HCT116 (cell line): ENCODE data around the gene EGFL8. TPM values are rescaled to one million over a fixed set of nuclear protein-coding genes. Genes with fewer than 3 reads are reported as not detected.

ENCODE experiments used
- ATAC-seq: fragments of 200-7000 bp; cut with Tn5 transposase; 2 replicates; pipeline ENCODE4 v1.9.1; 2020; ENCODE audit warnings: mild to moderate bottlenecking, moderate library complexity
- BruUV-seq: library from RNA; stranded (reverse); fragments of 400-500 nt; replicated peaks from 2 replicates; lab custom pipeline; 2021; lab: Mats Ljungman, UMichigan
- CTCF ChIA-PET: fragments of 300-600 bp; sonication (Branson Sonifier 250); formaldehyde crosslinking; loops from one replicate; lab custom pipeline; 2021; ENCODE audit warnings: antibody characterized with exemption; lab: Charles Lee
- POLR2A ChIA-PET: fragments of 300-600, 350-600 bp; sonication (Branson Sonifier 250); formaldehyde crosslinking; loops from one replicate; lab custom pipeline; 2021; ENCODE audit warnings: antibody characterized with exemption; lab: Charles Lee
- RAD21 ChIA-PET, 2 experiments: fragments of 300-600 bp; sonication (Branson Sonifier 250); formaldehyde crosslinking; loops; one replicate each; lab custom pipeline; 2023; ENCODE audit warnings: low total read pairs in 2 of 2; ENCODE audit not compliant: uncharacterized antibody in 2 of 2, unreplicated experiment in 2 of 2, low non-redundant PET in 1 of 2; lab: Charles Lee
- DNase-seq: peaks from one replicate; pipeline ENCODE4 v3.0.0-alpha.2; 2010; ENCODE audit warnings: low read depth, low spot score
- H2AFZ ChIP-seq: fragments of 200-600 bp; shearing (Covaris generic), sonication (generic); 2 replicates; pipeline ENCODE4 v1.6.1; 2017; ENCODE audit warnings: low read depth, mixed run types, mixed read lengths, antibody characterized with exemption, low read length; ENCODE audit not compliant: poor library complexity, severe bottlenecking
- H3K27ac ChIP-seq: 2 replicates; pipeline ENCODE4 v1.5.1; 2012; ENCODE audit warnings: low read depth, low read length
- H3K27me3 ChIP-seq: fragments of 200-600 bp; sonication (generic); 2 replicates; pipeline ENCODE4 v1.6.1; 2016; ENCODE audit warnings: mixed run types, low read length, mixed read lengths; ENCODE audit not compliant: insufficient read depth
- H3K36me3 ChIP-seq, 2 experiments: fragments of 200-500 bp in 1 of 2; fragments of 200-600 bp in 1 of 2; sonication (Bioruptor generic) in 1 of 2; sonication (generic) in 1 of 2; 2 replicates each; pipeline versions ENCODE4 v1.5.1 to v1.6.1; 2014 to 2016; ENCODE audit warnings: low read length in 2 of 2, inconsistent platforms in 1 of 2, mixed read lengths in 1 of 2, mixed run types in 1 of 2; ENCODE audit not compliant: insufficient read depth in 2 of 2, control insufficient read depth in 1 of 2
- H3K4me1 ChIP-seq, 2 experiments: fragments of 200-600 bp in 1 of 2; sonication (generic) in 1 of 2; 2 replicates each; pipeline versions ENCODE4 v1.5.1 to v1.6.1; 2012 to 2017; ENCODE audit warnings: low read length in 2 of 2, inconsistent platforms in 1 of 2, mild to moderate bottlenecking in 1 of 2, mixed read lengths in 1 of 2, mixed run types in 1 of 2, moderate library complexity in 1 of 2; ENCODE audit not compliant: insufficient read depth in 2 of 2, control insufficient read depth in 1 of 2
- H3K4me2 ChIP-seq: fragments of 200-600 bp; sonication (generic); 2 replicates; pipeline ENCODE4 v1.6.1; 2017; ENCODE audit warnings: mixed run types, low read length, mixed read lengths
- H3K4me3 ChIP-seq, 2 experiments: fragments of 200-600 bp in 1 of 2; sonication (generic) in 1 of 2; replicated peaks in 1 of 2; 2 replicates each; pipeline ENCODE4 v1.5.1; 2011 to 2016; ENCODE audit warnings: low read length in 2 of 2, control low read depth in 1 of 2, low read depth in 1 of 2, mild to moderate bottlenecking in 1 of 2, mixed read lengths in 1 of 2, mixed run types in 1 of 2
- H3K79me2 ChIP-seq: fragments of 200-600 bp; sonication (generic); 2 replicates; pipeline ENCODE4 v1.6.1; 2017; ENCODE audit warnings: mild to moderate bottlenecking, mixed run types, low read length, moderate library complexity, mixed read lengths; ENCODE audit not compliant: insufficient read depth
- H3K9ac ChIP-seq: fragments of 200-600 bp; sonication (generic); 2 replicates; pipeline ENCODE4 v1.6.1; 2016; ENCODE audit warnings: low read length, mixed read lengths
- H3K9me2 ChIP-seq: fragments of 200-600 bp; sonication (generic), shearing (Covaris generic); 2 replicates; pipeline ENCODE4 v1.6.1; 2017; ENCODE audit warnings: mixed run types, mild to moderate bottlenecking, moderate library complexity; ENCODE audit not compliant: insufficient read depth
- H3K9me3 ChIP-seq, 2 experiments: fragments of 200-500 bp in 1 of 2; fragments of 200-600 bp in 1 of 2; sonication (Bioruptor generic) in 1 of 2; sonication (generic) in 1 of 2; 2 replicates each; pipeline ENCODE4 v1.6.1; 2014 to 2017; ENCODE audit warnings: low read length in 2 of 2, mixed read lengths in 2 of 2, inconsistent platforms in 1 of 2, low read depth in 1 of 2, mild to moderate bottlenecking in 1 of 2, mixed run types in 1 of 2, moderate library complexity in 1 of 2; ENCODE audit not compliant: control insufficient read depth in 1 of 2, insufficient read depth in 1 of 2
- H4K20me1 ChIP-seq: fragments of 200-600 bp; sonication (generic), shearing (Covaris generic); 2 replicates; pipeline ENCODE4 v1.6.1; 2017; ENCODE audit warnings: mixed run types, mild to moderate bottlenecking, moderate library complexity; ENCODE audit not compliant: insufficient read depth
- CBX3 ChIP-seq: IDR thresholded peaks from 2 replicates; pipeline ENCODE4 v1.6.1; 2012; ENCODE audit warnings: low read depth
- CEBPB ChIP-seq: IDR thresholded peaks from 2 replicates; pipeline ENCODE4 v1.6.1; 2012; ENCODE audit warnings: low read depth
- CTCF ChIP-seq, 3 experiments: fragments of 200-600 bp in 1 of 3; sonication (generic) in 1 of 3; IDR thresholded peaks in 2 of 3; conservative IDR thresholded peaks in 1 of 3; 2 replicates each; pipeline ENCODE4 v1.5.1; 2012 to 2017; ENCODE audit warnings: low read depth in 2 of 3, low read length in 2 of 3, antibody characterized with exemption in 1 of 3, borderline replicate concordance in 1 of 3, control low read depth in 1 of 3, mild to moderate bottlenecking in 1 of 3, mixed read lengths in 1 of 3, mixed run types in 1 of 3, moderate library complexity in 1 of 3; ENCODE audit not compliant: insufficient read depth in 1 of 3
- EGR1 ChIP-seq: IDR thresholded peaks from 2 replicates; pipeline ENCODE4 v1.6.1; 2012; ENCODE audit warnings: low read depth
- ELF1 ChIP-seq: IDR thresholded peaks from 2 replicates; pipeline ENCODE4 v1.6.1; 2012; ENCODE audit warnings: low read depth, borderline replicate concordance
- EZH2phosphoT487 ChIP-seq: fragments of 200-600 bp; IDR thresholded peaks from 2 replicates; pipeline ENCODE4 v1.6.1; 2018; ENCODE audit warnings: antibody characterized with exemption, borderline replicate concordance
- FOSL1 ChIP-seq: IDR thresholded peaks from 2 replicates; pipeline ENCODE4 v1.6.1; 2012; ENCODE audit warnings: low read depth
- JUND ChIP-seq: IDR thresholded peaks from 2 replicates; pipeline ENCODE4 v1.6.1; 2012
- MAX ChIP-seq: IDR thresholded peaks from 2 replicates; pipeline ENCODE4 v1.6.1; 2012
- POLR2A ChIP-seq: IDR thresholded peaks from 2 replicates; pipeline ENCODE4 v1.7.0; 2011; ENCODE audit warnings: borderline replicate concordance; ENCODE audit not compliant: insufficient read depth, insufficient read length; ENCODE audit errors: extremely low read depth
- POLR2AphosphoS5 ChIP-seq: IDR thresholded peaks from 2 replicates; pipeline ENCODE4 v1.6.1; 2011; ENCODE audit warnings: mild to moderate bottlenecking, low read depth, low read length, moderate library complexity
- RAD21 ChIP-seq: IDR thresholded peaks from 2 replicates; pipeline ENCODE4 v1.6.1; 2012; ENCODE audit warnings: low read depth, mild to moderate bottlenecking
- SIN3A ChIP-seq: IDR thresholded peaks from 2 replicates; pipeline ENCODE4 v1.6.1; 2012; ENCODE audit warnings: low read depth
- SP1 ChIP-seq: IDR thresholded peaks from 2 replicates; pipeline ENCODE4 v1.6.1; 2012; ENCODE audit warnings: low read depth
- SRF ChIP-seq: IDR thresholded peaks from 2 replicates; pipeline ENCODE4 v1.6.1; 2012; ENCODE audit warnings: low read depth
- YY1 ChIP-seq: IDR thresholded peaks from 2 replicates; pipeline ENCODE4 v1.6.1; 2011; ENCODE audit warnings: low read length, low read depth, moderate library complexity, mild to moderate bottlenecking; ENCODE audit not compliant: insufficient replicate concordance; ENCODE audit errors: extremely low read depth
- ZBTB33 ChIP-seq: IDR thresholded peaks from 2 replicates; pipeline ENCODE4 v1.6.1; 2011; ENCODE audit warnings: mild to moderate bottlenecking, low read length, moderate library complexity; ENCODE audit not compliant: insufficient replicate concordance; ENCODE audit errors: extremely low read depth
- ZNF274 ChIP-seq: fragments of 200-500 bp; sonication (Bioruptor generic); IDR thresholded peaks from 2 replicates; pipeline ENCODE4 v1.6.1; 2014; ENCODE audit warnings: mild to moderate bottlenecking, low read depth, low read length, inconsistent platforms
- intact Hi-C: fragments of 100-400 bp; cut with micrococcal nuclease; formaldehyde crosslinking; loops from 2 replicates; pipeline ENCODE4 v1.10.0; 2022
- total RNA-seq: library from RNA; stranded (reverse); gene quantifications from one replicate; pipeline ENCODE4 v1.2.1, GENCODE V29; 2021; ENCODE audit not compliant: unreplicated experiment
- TF ChIP-seq, protein P1 (sequence below): IDR thresholded peaks from 2 replicates; pipeline ENCODE4 v1.6.1; 2012

EGFL8 gene
- total RNA-seq, 1 experiment from 2014 or later, result 29.0 TPM

- Histone ChIP-seq H3K4me3 (peak overlapping the region; percentile 61 to 65), H3K9me2 (no peaks in the 10 kb centered on the region), H2AFZ (peak overlapping the region; percentile 30), H3K4me2 (peak overlapping the region; percentile 91), H3K4me1 (peaks cover 27 to 62% of the 10 kb centered on the region in 2 experiments), H3K9me3 (no peaks in the 10 kb centered on the region), H3K36me3 (no peaks in the 10 kb centered on the region), H3K79me2 (no peaks in the 10 kb centered on the region), H4K20me1 (no peaks in the 10 kb centered on the region)
- RAD21 ChIA-PET, result interaction anchor here (0.6 to 1.2 kb wide), 4 partner anchors 65 to 92 kb away, joined by 3 to 6 read pairs (median 4); partner anchors contain the start of genes ATF6B (in 1 of the 2) and FKBPL (in 1 of the 2)
- TSS peak; percentile 97 for BruUV-seq
- peak; percentile 57 for DNase-seq
- intact Hi-C loops, result loop anchor here (1.0 kb wide), 2 partner anchors 76 to 108 kb away; no protein-coding TSS in a partner anchor
- ATAC-seq, result peak; percentile 26
- CTCF ChIA-PET, result interaction anchor here (0.7 to 1.5 kb wide), 10 partner anchors 9 to 492 kb away, joined by 3 to 18 read pairs (median 4); partner anchors contain the start of genes ABHD16A, ATF6B, FKBPL and RNF5
- TF ChIP-seq FOSL1, result no peak
- TF ChIP-seq, protein P1, sequence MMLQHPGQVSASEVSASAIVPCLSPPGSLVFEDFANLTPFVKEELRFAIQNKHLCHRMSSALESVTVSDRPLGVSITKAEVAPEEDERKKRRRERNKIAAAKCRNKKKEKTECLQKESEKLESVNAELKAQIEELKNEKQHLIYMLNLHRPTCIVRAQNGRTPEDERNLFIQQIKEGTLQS, result no peak
- no peak for TF ChIP-seq EZH2phosphoT487
- no peak for TF ChIP-seq SP1
- no peak for TF ChIP-seq SIN3A
- TF ChIP-seq YY1, result no peak
- no peak for TF ChIP-seq CBX3
- no peak for TF ChIP-seq ZBTB33
- peak; percentile 60 for TF ChIP-seq POLR2A
- TF ChIP-seq MAX, result no peak
- TF ChIP-seq SRF, result no peak
- TF ChIP-seq RAD21, result no peak
- TF ChIP-seq ZNF274, result no peak
- peak in 2 of 3 experiments; percentile 70 to 71; a peak in 4 of 6 replicates for TF ChIP-seq CTCF (IDR thresholded peaks at IDR 0.05 in 2 of 3, conservative IDR thresholded peaks at IDR 0.05 in 1 of 3; ENCODE audit: borderline replicate concordance in 1 of 3, insufficient read depth in 1 of 3, low read depth in 2 of 3, low read length in 2 of 3)
- no peak for TF ChIP-seq JUND
- TF ChIP-seq ELF1, result no peak
- peak; percentile 79 for TF ChIP-seq POLR2AphosphoS5
- no peak for TF ChIP-seq EGR1
- TF ChIP-seq CEBPB, result no peak
- TF ChIP-seq, all 23 proteins: peak for 3
- peak overlapping the region; percentile 76 for H3K9ac ChIP-seq
- H3K27ac ChIP-seq, result peak overlapping the region; percentile 71
- POLR2A ChIA-PET, result interaction anchor here (0.8 to 1.8 kb wide), 14 partner anchors 10 to 1123 kb away, joined by 3 to 11 read pairs (median 4); partner anchors contain the start of genes AGPAT1, ATF6B, DXO and FKBPL
- no peaks in the 10 kb centered on the region for H3K27me3 ChIP-seq
Observed at GRCh38 chr6:32194825-32195651, 30.6 kb downstream of the EGFL8 start.
